ENCODE results near the gene DGKI.

DNA sequence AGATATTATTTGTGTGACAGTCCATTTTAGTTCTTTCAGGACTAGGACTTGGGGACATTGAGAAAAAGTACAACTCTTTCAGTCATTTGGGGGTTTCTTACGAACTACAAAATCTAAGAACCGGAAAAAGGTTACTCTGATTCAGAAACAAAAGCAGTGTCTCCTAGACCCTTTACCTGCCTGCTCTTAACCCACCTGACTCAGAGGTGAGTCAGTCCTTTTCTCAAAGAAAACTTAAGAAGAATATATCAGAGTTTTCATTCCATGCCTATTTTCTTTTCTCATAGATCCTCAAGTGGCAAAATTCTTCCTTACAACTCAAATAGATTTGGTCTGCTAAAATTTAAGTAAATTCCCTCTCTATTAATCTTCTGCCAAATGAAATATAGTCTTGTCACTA is 388.4 kb downstream of the DGKI start:
- TF ChIP-seq ZNF274 (IDR thresholded peaks at IDR 0.05; ENCODE audit: low read depth, low read length) (no peak), SUZ12 (IDR thresholded peaks at IDR 0.05; ENCODE audit: extremely low read depth, insufficient read depth, insufficient read length) (no peak), YY1 (IDR thresholded peaks at IDR 0.05; ENCODE audit: insufficient read depth, insufficient read length) (no peak)

Data from NT2/D1 (cell line).